Superior temporal gyrus (tissue), 1 donor: Measurements from ENCODE around the gene PTPRC.

ENCODE experiments used
- DNase-seq: peaks from one replicate; pipeline ENCODE4 v3.0.0-alpha.2; 2016; ENCODE audit errors: extremely low spot score

PTPRC gene

GRCh38 chr1:198620218-198620617 lies 18.6 kb upstream of the PTPRC start:
- no peak for DNase-seq

- DNase-seq: no peak
Measured at GRCh38 chr1:198620951-198621824, 17.7 kb upstream of the PTPRC start.

GRCh38 chr1:198622001-198622400 lies 16.8 kb upstream of the PTPRC start:
- DNase-seq: no peak

GRCh38 chr1:198623752-198624647 lies 14.8 kb upstream of the PTPRC start:
- DNase-seq: no peak

GRCh38 chr1:198624648-198624980 lies 14.2 kb upstream of the PTPRC start:
- no peak for DNase-seq

- DNase-seq: no peak
Measured at GRCh38 chr1:198627436-198628066, 11.3 kb upstream of the PTPRC start.

GRCh38 chr1:198628067-198628455 lies 10.8 kb upstream of the PTPRC start:
- DNase-seq: no peak

GRCh38 chr1:198629610-198630009 lies 9.2 kb upstream of the PTPRC start:
- DNase-seq: no peak

- no peak for DNase-seq
Measured at GRCh38 chr1:198630863-198631262, 8.0 kb upstream of the PTPRC start.

- no peak for DNase-seq
Measured at GRCh38 chr1:198631292-198631691, 7.5 kb upstream of the PTPRC start.

GRCh38 chr1:198632007-198632406 lies 6.8 kb upstream of the PTPRC start:
- DNase-seq: no peak

- DNase-seq: no peak
Measured at GRCh38 chr1:198633675-198634121, 5.1 kb upstream of the PTPRC start.

GRCh38 chr1:198635964-198636363 lies 2.9 kb upstream of the PTPRC start:
- no peak for DNase-seq

GRCh38 chr1:198636391-198636790 lies 2.4 kb upstream of the PTPRC start:
- DNase-seq: no peak

- no peak for DNase-seq
Measured at GRCh38 chr1:198637157-198637556, 1.7 kb upstream of the PTPRC start.

GRCh38 chr1:198637916-198638437 lies 863 bp upstream of the PTPRC start:
- no peak for DNase-seq

- no peak for DNase-seq
Measured at GRCh38 chr1:198638441-198638840, 399 bp upstream of the PTPRC start.

GRCh38 chr1:198639671-198640143 lies 867 bp downstream of the PTPRC start:
- DNase-seq: no peak

GRCh38 chr1:198640174-198640573 lies 1.3 kb downstream of the PTPRC start:
- no peak for DNase-seq

- DNase-seq: no peak
Measured at GRCh38 chr1:198641501-198641900, 2.7 kb downstream of the PTPRC start.

- no peak for DNase-seq
Measured at GRCh38 chr1:198641966-198642668, 3.3 kb downstream of the PTPRC start.
